ENCODE results near the gene PLCL2. TPM values are rescaled to one million over a fixed set of nuclear protein-coding genes. Genes with fewer than 3 reads are reported as not detected.

Gene PLCL2
- total RNA-seq, 1 donor from 2014 or later = 64.5 TPM

- intact Hi-C loops (cut with DNase I) = no loop called here
- ATAC-seq (ENCODE audit: poor library complexity) (no peak), DNase-seq (no peak)
Observed at GRCh38 chr3:16861432-16861831, 23.3 kb upstream of the PLCL2 start.

- ATAC-seq (ENCODE audit: poor library complexity) = no peak
- intact Hi-C loops (cut with DNase I) = no loop called here
- DNase-seq = no peak
Observed at GRCh38 chr3:16864610-16865313, 20.0 kb upstream of the PLCL2 start.

GRCh38 chr3:16865335-16865734 is 19.4 kb upstream of the PLCL2 start:
- ATAC-seq (ENCODE audit: poor library complexity) = no peak
- intact Hi-C loops (cut with DNase I) = no loop called here
- no peak for DNase-seq

- intact Hi-C loops (cut with DNase I) = no loop called here
- ATAC-seq (ENCODE audit: poor library complexity) = no peak
- DNase-seq = no peak
Observed at GRCh38 chr3:16866571-16866970, 18.2 kb upstream of the PLCL2 start.

- ATAC-seq (ENCODE audit: poor library complexity) (no peak), DNase-seq (no peak)
- intact Hi-C loops (cut with DNase I) = no loop called here
Observed at GRCh38 chr3:16868513-16868912, 16.2 kb upstream of the PLCL2 start.

- intact Hi-C loops (cut with DNase I) = no loop called here
- ATAC-seq (ENCODE audit: poor library complexity) = no peak
- no peak for DNase-seq
Observed at GRCh38 chr3:16869261-16870005, 15.3 kb upstream of the PLCL2 start.

GRCh38 chr3:16871915-16872842 is 12.6 kb upstream of the PLCL2 start:
- DNase-seq (no peak), ATAC-seq (ENCODE audit: poor library complexity) (no peak)
- intact Hi-C loops (cut with DNase I) = no loop called here

GRCh38 chr3:16873872-16874271 is 10.9 kb upstream of the PLCL2 start:
- ATAC-seq (ENCODE audit: poor library complexity) (no peak), DNase-seq (no peak)
- intact Hi-C loops (cut with DNase I) = no loop called here

GRCh38 chr3:16875876-16876550 is 8.7 kb upstream of the PLCL2 start:
- no peak for DNase-seq
- peak; percentile 27 for ATAC-seq (ENCODE audit: poor library complexity)
- intact Hi-C loops (cut with DNase I) = no loop called here

GRCh38 chr3:16877505-16877904 is 7.2 kb upstream of the PLCL2 start:
- DNase-seq = no peak
- intact Hi-C loops (cut with DNase I) = no loop called here
- ATAC-seq (ENCODE audit: poor library complexity) = no peak

GRCh38 chr3:16877911-16878310 is 6.8 kb upstream of the PLCL2 start:
- ATAC-seq (ENCODE audit: poor library complexity) (no peak), DNase-seq (no peak)
- intact Hi-C loops (cut with DNase I) = no loop called here

- DNase-seq (peak; percentile 71), ATAC-seq (ENCODE audit: poor library complexity) (peak; percentile 66)
- intact Hi-C loops (cut with DNase I) = no loop called here
Observed at GRCh38 chr3:16881896-16882630, 2.7 kb upstream of the PLCL2 start.

- intact Hi-C loops (cut with DNase I) = no loop called here
- ATAC-seq (ENCODE audit: poor library complexity) (peak; percentile 5), DNase-seq (peak; percentile 42)
Observed at GRCh38 chr3:16883057-16883722, 1.6 kb upstream of the PLCL2 start.

GRCh38 chr3:16883723-16884083 is 1.1 kb upstream of the PLCL2 start:
- DNase-seq (no peak), ATAC-seq (ENCODE audit: poor library complexity) (no peak)
- intact Hi-C loops (cut with DNase I) = no loop called here

GRCh38 chr3:16884084-16884747 is 539 bp upstream of the PLCL2 start:
- intact Hi-C loops (cut with DNase I) = no loop called here
- ATAC-seq (ENCODE audit: poor library complexity) (peak; percentile 67), DNase-seq (peak; percentile 83)

- ATAC-seq (ENCODE audit: poor library complexity) = no peak
- intact Hi-C loops (cut with DNase I) = no loop called here
Observed at GRCh38 chr3:16885593-16886302, 993 bp downstream of the PLCL2 start.

GRCh38 chr3:16886303-16886683 is 1.5 kb downstream of the PLCL2 start:
- no peak for ATAC-seq (ENCODE audit: poor library complexity)
- DNase-seq = no peak
- intact Hi-C loops (cut with DNase I) = no loop called here

More at GRCh38 chr3:16885593-16886302, 993 bp downstream of the PLCL2 start:
- DNase-seq = no peak
